Mucosa of descending colon (tissue), 3 donors: ENCODE results near the gene PLA2G1B. TPM values are rescaled to one million over a fixed set of nuclear protein-coding genes. Genes with fewer than 3 reads are reported as not detected.
A peak's percentile ranks its signal among the peaks of the same experiment; 100 is the strongest.

Experiments used
- ATAC-seq: fragments of 200-7000 bp; cut with Tn5 transposase; one replicate; pipeline ENCODE4 v1.9.1; 2020; ENCODE audit warnings: mild to moderate bottlenecking, moderate library complexity
- DNase-seq, 3 donors: peaks; one replicate each; pipeline ENCODE4 v3.0.0-alpha.2; 2020
- H3K36me3 ChIP-seq: fragments of 200-600 bp; one replicate; pipeline ENCODE4 v1.8.0; 2021; ENCODE audit warnings: low read depth, mild to moderate bottlenecking
- H3K4me1 ChIP-seq: fragments of 200-600 bp; one replicate; pipeline ENCODE4 v1.8.0; 2021; ENCODE audit warnings: low read depth, mild to moderate bottlenecking
- H3K4me3 ChIP-seq: fragments of 200-600 bp; one replicate; pipeline ENCODE4 v1.8.0; 2021; ENCODE audit warnings: mild to moderate bottlenecking
- H3K9me3 ChIP-seq: fragments of 200-600 bp; one replicate; pipeline ENCODE4 v1.8.0; 2021; ENCODE audit warnings: mild to moderate bottlenecking
- intact Hi-C, 2 donors: fragments of 100-400 bp; cut with DNase I in 1 of 2; cut with micrococcal nuclease in 1 of 2; formaldehyde crosslinking; loops; one replicate each; pipeline versions ENCODE4 v1.11.0 to v1.11.1; 2022; cut with DNase I, micrococcal nuclease
- total RNA-seq, 3 donors: library from RNA; stranded (reverse); fragmentation: NEBNext Ultra II Directional in 2 of 3; extraction: Animal tissue kit (Norgen Biotek cat#: 25700) in 2 of 3; gene quantifications; one replicate each; pipeline versions ENCODE4 v1.2.1 to v1.2.4, GENCODE V29; 2021 to 2023
- TF ChIP-seq, protein P1 (sequence below): fragments of 200-600 bp; IDR thresholded peaks from one replicate; pipeline ENCODE4 v1.8.0; 2022; ENCODE audit warnings: antibody characterized with exemption, mild to moderate bottlenecking
- donor health status: DM: no; HTN: no; CAD: no; lungs with moderate emphysema.
- donor health status: DM: no; HTN: no; CAD: no.
- donor health status: DM: no; HTN: yes; CAD: no.

The PLA2G1B gene
- total RNA-seq, 3 donors from 2014 or later = not detected

- H3K4me1 ChIP-seq = peaks cover 19% of the 10 kb centered on the region
- intact Hi-C loops = no loop called here
- DNase-seq (no peak), ATAC-seq (no peak)
- H3K9me3 ChIP-seq = no peaks in the 10 kb centered on the region
- TF ChIP-seq, protein P1, sequence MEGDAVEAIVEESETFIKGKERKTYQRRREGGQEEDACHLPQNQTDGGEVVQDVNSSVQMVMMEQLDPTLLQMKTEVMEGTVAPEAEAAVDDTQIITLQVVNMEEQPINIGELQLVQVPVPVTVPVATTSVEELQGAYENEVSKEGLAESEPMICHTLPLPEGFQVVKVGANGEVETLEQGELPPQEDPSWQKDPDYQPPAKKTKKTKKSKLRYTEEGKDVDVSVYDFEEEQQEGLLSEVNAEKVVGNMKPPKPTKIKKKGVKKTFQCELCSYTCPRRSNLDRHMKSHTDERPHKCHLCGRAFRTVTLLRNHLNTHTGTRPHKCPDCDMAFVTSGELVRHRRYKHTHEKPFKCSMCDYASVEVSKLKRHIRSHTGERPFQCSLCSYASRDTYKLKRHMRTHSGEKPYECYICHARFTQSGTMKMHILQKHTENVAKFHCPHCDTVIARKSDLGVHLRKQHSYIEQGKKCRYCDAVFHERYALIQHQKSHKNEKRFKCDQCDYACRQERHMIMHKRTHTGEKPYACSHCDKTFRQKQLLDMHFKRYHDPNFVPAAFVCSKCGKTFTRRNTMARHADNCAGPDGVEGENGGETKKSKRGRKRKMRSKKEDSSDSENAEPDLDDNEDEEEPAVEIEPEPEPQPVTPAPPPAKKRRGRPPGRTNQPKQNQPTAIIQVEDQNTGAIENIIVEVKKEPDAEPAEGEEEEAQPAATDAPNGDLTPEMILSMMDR = no peak
- H3K36me3 ChIP-seq = no peaks in the 10 kb centered on the region
- no peak overlapping the region for H3K4me3 ChIP-seq
Measured at GRCh38 chr12:120370343-120371243, 43.0 kb upstream of the PLA2G1B start.

DNA sequence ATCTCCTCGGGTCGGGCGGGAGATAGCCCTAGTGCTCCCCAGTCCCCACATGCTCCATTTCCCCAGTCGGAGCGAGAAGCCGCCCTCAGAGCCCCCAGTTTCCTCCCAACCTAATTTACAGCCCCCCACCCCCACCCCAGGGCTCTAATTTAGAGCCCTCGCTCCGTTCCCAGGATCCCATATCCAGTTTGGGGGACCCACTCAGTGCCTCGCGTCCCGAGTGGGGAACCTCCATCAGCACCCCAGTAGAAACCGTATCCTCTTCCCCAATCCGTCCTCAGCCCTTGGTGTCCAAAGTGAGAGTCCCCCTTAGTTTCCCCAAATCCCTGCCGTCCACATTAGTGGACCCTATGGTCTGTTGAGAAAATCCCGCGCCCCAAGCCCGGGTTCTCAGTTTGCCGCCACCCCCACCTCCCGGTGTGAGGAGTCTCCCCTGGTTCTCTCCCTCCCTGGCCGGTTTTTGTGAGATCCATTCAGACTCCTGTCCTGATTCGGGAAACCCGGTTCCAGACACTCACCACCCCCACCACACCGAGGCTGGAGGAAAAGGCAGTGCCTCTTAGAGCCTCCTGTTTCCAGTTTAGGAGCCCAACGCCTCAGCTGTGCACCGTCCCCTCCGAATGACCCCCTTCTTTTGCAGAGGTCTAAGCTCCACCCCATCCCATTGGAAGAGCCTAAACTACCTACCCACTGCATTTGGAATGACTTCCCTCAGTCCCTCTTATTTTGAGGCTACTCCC is 42.2 kb upstream of the PLA2G1B start:
- intact Hi-C loops = no loop called here
- peak overlapping the region; percentile 24 for H3K4me3 ChIP-seq
- ATAC-seq = no peak

DNA sequence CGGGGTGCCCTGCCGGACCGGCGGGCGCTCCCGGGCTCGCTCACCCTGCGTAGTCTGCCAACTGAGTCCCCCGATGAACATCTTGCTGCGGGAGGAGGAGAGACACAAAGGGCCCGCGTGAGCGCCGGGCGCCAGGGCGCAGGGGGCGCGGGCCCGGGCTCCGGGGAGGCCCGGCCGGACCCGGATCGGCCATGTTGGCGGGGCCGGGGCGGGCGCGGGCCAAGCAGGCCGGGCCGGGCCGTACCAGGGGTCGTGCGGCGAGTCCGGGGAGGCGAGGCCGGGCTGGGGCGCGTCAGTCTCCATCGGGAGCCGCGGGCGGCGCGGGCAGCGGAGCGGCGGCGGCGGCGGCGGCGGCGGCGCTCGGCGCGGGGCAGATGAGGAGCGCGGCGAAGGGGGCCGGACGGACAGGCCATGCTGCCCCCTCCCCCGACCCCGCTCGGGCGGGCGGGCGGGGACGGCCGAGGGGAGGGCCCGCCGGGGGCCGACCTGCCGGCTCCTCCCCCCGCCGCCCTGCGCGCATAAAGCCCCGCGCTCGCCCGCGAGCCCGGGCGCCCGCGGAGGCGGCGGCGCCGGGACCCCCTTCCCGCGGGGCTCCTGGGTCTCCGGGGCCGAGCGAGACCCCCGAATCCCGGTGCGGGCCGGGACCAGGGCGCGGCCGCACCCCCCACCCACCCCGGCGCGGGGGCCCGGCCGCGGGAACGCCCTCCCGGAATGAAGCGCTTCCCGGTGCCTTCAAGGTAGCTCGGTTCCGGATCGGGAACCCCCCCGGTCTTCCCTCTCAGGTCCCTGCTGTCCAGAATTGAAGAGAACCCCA is 41.4 kb upstream of the PLA2G1B start, which contains the start of gene MSI1:
Gene MSI1 (minus strand): TSS at position 376 of the 814 bp plus-strand sequence. CDS start 73 bp downstream, at position 303.
- DNase-seq (peak in 1 of 3 donors; percentile 46), ATAC-seq (no peak)
- H3K4me3 ChIP-seq = peak within 1 kb of the TSS; percentile 24
- H3K4me1 ChIP-seq = peaks cover 33% of the 10 kb centered on the region
- H3K9me3 ChIP-seq = no peaks in the 10 kb centered on the region
- TF ChIP-seq, protein P1 = no peak
- intact Hi-C loops = no loop called here
- no peaks in the 10 kb centered on the region for H3K36me3 ChIP-seq

More for the DNA sequence above, 42.2 kb upstream of the PLA2G1B start:
- Histone ChIP-seq H3K4me1 (peaks cover 28% of the 10 kb centered on the region), H3K36me3 (no peaks in the 10 kb centered on the region), H3K9me3 (no peaks in the 10 kb centered on the region)
- no peak for DNase-seq
- TF ChIP-seq, protein P1 = no peak

DNA sequence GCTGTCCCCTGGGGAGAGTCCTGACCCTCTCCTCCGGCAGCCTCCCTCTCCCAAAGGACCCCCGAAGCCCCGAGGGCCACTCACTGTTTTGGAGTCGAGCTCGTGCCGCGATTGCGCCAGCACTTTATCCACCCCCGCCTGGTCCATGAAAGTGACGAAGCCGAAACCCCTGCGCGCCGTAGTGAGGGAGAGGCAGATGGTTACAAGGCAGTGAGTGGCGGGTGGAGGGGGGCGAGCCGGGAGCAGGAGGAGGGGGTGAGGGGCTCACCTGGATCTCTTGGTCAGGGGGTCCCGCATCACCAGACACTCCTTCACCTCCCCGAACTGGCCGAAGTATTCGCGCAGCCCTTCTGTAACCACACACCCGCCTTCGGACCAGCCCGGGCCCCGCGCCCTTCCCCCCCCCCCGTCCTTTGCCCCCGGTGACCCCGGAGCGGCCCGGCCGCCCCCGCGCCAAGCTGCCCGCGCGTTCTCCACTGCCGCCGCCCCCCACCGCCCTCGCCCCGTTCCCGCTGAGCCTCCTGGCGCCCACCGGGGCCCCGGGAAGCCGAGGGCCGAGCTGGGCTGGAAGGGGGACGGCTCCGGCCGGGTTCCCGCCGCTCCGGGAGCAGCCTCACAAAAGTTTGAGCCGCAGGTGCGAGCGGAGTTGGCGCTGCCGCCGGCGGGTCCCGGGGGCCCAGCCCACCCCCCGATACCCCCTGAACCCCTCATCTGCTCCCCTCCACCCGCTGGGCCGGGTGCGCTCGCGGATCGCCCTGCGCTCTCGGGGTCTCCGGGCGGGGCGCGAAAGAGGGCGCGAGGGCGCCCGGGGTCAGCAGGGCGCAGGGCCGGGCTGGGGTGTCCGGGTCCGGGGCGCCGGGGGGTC is 40.6 kb upstream of the PLA2G1B start:
- intact Hi-C loops = no loop called here

More for the DNA sequence above, 40.6 kb upstream of the PLA2G1B start:
- DNase-seq (peak in 2 of 3 donors; percentile 52 to 62), ATAC-seq (peak; percentile 6)
- Histone ChIP-seq H3K9me3 (no peaks in the 10 kb centered on the region), H3K4me1 (peaks cover 33% of the 10 kb centered on the region), H3K4me3 (peak overlapping the region; percentile 24), H3K36me3 (no peaks in the 10 kb centered on the region)
- TF ChIP-seq, protein P1 = no peak
